HepG2 (cell line): Measurements from ENCODE around the gene HSD17B8. TPM values are rescaled to one million over a fixed set of nuclear protein-coding genes. Genes with fewer than 3 reads are reported as not detected.

Experiments used
- CBX1 ChIP-seq: IDR thresholded peaks from one replicate; pipeline ENCODE4 v1.6.1; 2016; ENCODE audit warnings: antibody characterized with exemption, low read depth
- EEA1 ChIP-seq: sonication (generic); formaldehyde crosslinking; IDR thresholded peaks from 2 replicates; pipeline ENCODE4 v1.5.1; 2020; ENCODE audit warnings: mild to moderate bottlenecking, missing genetic modification reagents, borderline replicate concordance
- FOXO1 ChIP-seq: sonication (generic); formaldehyde crosslinking; IDR thresholded peaks from 2 replicates; pipeline ENCODE4 v1.4.0; 2020; ENCODE audit warnings: missing genetic modification reagents
- MXI1 ChIP-seq: IDR thresholded peaks from 3 replicates; pipeline ENCODE4 v1.6.1; 2012; ENCODE audit warnings: low read depth, low read length, inconsistent platforms, borderline replicate concordance
- MZF1 ChIP-seq: sonication (generic); formaldehyde crosslinking; IDR thresholded peaks from 2 replicates; pipeline ENCODE4 v1.8.1; 2023; ENCODE audit warnings: mild to moderate bottlenecking, missing genetic modification reagents, borderline replicate concordance
- PHB2 ChIP-seq: fragments of 450-650 bp; IDR thresholded peaks from 2 replicates; pipeline ENCODE4 v1.6.1; 2018; ENCODE audit not compliant: partially characterized antibody
- SKI ChIP-seq: fragments of 450-650 bp; IDR thresholded peaks from one replicate; pipeline ENCODE4 v1.6.1; 2018; ENCODE audit warnings: mild to moderate bottlenecking; ENCODE audit not compliant: partially characterized antibody
- ZNF24 ChIP-seq: fragments of 450-650 bp; IDR thresholded peaks from 2 replicates; pipeline ENCODE4 v1.6.1; 2017; ENCODE audit warnings: antibody characterized with exemption, mild to moderate bottlenecking
- ZNF350 ChIP-seq: sonication (generic); formaldehyde crosslinking; IDR thresholded peaks from 2 replicates; pipeline ENCODE4 v1.4.0; 2020; ENCODE audit warnings: mild to moderate bottlenecking, low read depth, missing genetic modification reagents, borderline replicate concordance
- ZNF546 ChIP-seq: sonication (generic); formaldehyde crosslinking; conservative IDR thresholded peaks from 2 replicates; pipeline ENCODE4 v1.8.1; 2023; ENCODE audit warnings: mild to moderate bottlenecking, missing genetic modification reagents
- ZNF556 ChIP-seq: sonication (generic); formaldehyde crosslinking; IDR thresholded peaks from 2 replicates; pipeline ENCODE4 v1.4.0; 2020; ENCODE audit warnings: mild to moderate bottlenecking, missing genetic modification reagents, borderline replicate concordance
- ZNF577 ChIP-seq: sonication (generic); formaldehyde crosslinking; IDR thresholded peaks from 2 replicates; pipeline ENCODE4 v1.4.0; 2020; ENCODE audit warnings: mild to moderate bottlenecking, low read depth, missing genetic modification reagents, borderline replicate concordance
- polyA plus RNA-seq, 8 experiments: library from polyadenylated mRNA; depleted of rRNA in 3 of 8; stranded (reverse) in 7 of 8; unstranded in 1 of 8; fragments of >200 nt; fragmentation: Illumina TruSeq in 4 of 8; extraction: Trizol in 4 of 8; gene quantifications; 2 replicates each; pipeline versions ENCODE4 v1.2.1 to v1.2.3, GENCODE V29; 2011 to 2016; ENCODE audit warnings: low read depth in 4 of 8, missing spikeins in 1 of 8, mixed read lengths in 1 of 8; ENCODE audit not compliant: insufficient read depth in 1 of 8
- total RNA-seq, 5 experiments: library from RNA; depleted of rRNA; stranded (reverse); fragments of >200 nt; fragmentation: Illumina TruSeq; extraction: Trizol; gene quantifications; 2 replicates each; pipeline ENCODE4 v1.2.3, GENCODE V29; 2016; ENCODE audit warnings: low read depth in 1 of 5
- TF ChIP-seq, protein P1 (sequence below): sonication (generic); formaldehyde crosslinking; IDR thresholded peaks from 2 replicates; pipeline ENCODE4 v1.8.0; 2022; ENCODE audit warnings: missing genetic modification reagents, mild to moderate bottlenecking, borderline replicate concordance
- TF ChIP-seq, protein P2 (sequence below): sonication (generic); formaldehyde crosslinking; IDR thresholded peaks from 2 replicates; pipeline ENCODE4 v1.5.0; 2020; ENCODE audit warnings: missing genetic modification reagents, mild to moderate bottlenecking, borderline replicate concordance
- TF ChIP-seq, protein P3 (sequence below): sonication (generic); formaldehyde crosslinking; IDR thresholded peaks from 2 replicates; pipeline ENCODE4 v1.4.0; 2020; ENCODE audit warnings: missing genetic modification reagents, borderline replicate concordance

HSD17B8 gene
- total and polyA plus RNA-seq, 2 of the 13 experiments (the other 11 are each of a cell fraction or from before 2014, with no cell fraction given), result 12.6 to 20.1 TPM

DNA sequence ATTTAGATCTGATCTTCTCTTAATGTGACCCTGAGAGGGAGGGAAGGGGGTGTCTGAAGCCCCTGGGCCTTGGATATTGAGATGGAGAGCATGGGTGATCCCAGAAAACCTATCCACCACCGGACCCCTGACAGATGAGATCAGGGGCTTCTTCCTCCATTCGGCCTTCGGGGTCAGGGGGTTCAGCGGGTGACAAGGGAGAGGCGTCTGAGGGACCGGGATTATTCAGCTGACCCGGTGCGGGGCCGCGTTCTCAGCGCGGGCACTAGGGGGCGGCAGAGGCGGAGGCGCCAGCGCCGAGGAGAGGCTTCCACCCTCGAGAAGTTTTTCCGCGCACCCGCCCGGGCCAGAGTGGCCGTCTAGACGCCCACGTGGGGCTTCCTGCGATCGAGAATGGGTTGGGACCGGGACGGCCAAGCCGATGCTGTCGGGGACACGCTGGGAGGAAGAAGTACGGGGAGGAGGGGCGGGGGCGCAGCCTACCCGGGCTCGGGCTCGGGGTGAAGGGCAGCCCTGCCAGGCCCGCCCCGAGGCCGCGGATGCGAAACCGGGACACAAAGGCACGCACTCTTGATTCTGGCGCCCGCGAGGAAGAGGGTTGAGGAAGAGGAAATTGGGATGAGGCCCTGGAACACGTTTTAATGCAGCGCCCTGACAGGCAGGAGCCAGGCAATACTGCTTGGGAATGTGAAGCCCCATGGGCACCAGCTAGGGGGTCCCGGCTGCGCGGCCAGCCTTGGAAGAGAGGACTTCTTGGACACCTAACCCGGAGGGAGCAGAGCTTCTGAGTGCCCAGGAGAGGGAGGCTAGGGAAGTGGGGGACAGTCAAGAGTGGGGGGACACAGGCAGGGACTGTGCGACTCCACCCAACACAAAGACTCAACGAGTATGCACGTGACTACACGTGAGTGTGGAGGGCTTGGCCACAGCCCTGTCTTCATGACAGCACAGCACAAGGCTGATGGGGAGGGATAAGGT lies 42.8 kb upstream of the HSD17B8 start (continued):
- peak; percentile 33; the same call in 1 of the 2 replicates for TF ChIP-seq ZNF556
- TF ChIP-seq EEA1 (CRISPR knock-in tag), result 0 out of 2 replicates have a peak, but pooled peaks have one; percentile 15
- no peak for TF ChIP-seq MZF1
- TF ChIP-seq MXI1, result peak; percentile 36; the same call in 1 of the 3 replicates
- TF ChIP-seq, protein P1, sequence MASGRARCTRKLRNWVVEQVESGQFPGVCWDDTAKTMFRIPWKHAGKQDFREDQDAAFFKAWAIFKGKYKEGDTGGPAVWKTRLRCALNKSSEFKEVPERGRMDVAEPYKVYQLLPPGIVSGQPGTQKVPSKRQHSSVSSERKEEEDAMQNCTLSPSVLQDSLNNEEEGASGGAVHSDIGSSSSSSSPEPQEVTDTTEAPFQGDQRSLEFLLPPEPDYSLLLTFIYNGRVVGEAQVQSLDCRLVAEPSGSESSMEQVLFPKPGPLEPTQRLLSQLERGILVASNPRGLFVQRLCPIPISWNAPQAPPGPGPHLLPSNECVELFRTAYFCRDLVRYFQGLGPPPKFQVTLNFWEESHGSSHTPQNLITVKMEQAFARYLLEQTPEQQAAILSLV (CRISPR knock-in tag), result 0 out of 2 replicates have a peak, but pooled peaks have one; percentile 81
- no peak for TF ChIP-seq FOXO1 (CRISPR knock-in tag)
- peak; percentile 41 for TF ChIP-seq SKI
- TF ChIP-seq, protein P2, sequence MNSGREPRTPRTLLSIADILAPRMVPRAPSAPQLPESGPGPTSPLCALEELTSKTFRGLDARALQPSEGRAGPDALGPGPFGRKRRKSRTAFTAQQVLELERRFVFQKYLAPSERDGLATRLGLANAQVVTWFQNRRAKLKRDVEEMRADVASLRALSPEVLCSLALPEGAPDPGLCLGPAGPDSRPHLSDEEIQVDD (CRISPR knock-in tag), result 0 out of 2 replicates have a peak, but pooled peaks have one; percentile 78
- TF ChIP-seq ZNF546 (CRISPR knock-in tag), result 0 out of 2 replicates have a peak, but pooled peaks have one; percentile 17
- TF ChIP-seq ZNF577, result no peak
- no peak for TF ChIP-seq CBX1
- no peak for TF ChIP-seq PHB2
- TF ChIP-seq ZNF350 (CRISPR knock-in tag), result peak; percentile 42; the same call in 1 of the 2 replicates
- TF ChIP-seq, protein P3, sequence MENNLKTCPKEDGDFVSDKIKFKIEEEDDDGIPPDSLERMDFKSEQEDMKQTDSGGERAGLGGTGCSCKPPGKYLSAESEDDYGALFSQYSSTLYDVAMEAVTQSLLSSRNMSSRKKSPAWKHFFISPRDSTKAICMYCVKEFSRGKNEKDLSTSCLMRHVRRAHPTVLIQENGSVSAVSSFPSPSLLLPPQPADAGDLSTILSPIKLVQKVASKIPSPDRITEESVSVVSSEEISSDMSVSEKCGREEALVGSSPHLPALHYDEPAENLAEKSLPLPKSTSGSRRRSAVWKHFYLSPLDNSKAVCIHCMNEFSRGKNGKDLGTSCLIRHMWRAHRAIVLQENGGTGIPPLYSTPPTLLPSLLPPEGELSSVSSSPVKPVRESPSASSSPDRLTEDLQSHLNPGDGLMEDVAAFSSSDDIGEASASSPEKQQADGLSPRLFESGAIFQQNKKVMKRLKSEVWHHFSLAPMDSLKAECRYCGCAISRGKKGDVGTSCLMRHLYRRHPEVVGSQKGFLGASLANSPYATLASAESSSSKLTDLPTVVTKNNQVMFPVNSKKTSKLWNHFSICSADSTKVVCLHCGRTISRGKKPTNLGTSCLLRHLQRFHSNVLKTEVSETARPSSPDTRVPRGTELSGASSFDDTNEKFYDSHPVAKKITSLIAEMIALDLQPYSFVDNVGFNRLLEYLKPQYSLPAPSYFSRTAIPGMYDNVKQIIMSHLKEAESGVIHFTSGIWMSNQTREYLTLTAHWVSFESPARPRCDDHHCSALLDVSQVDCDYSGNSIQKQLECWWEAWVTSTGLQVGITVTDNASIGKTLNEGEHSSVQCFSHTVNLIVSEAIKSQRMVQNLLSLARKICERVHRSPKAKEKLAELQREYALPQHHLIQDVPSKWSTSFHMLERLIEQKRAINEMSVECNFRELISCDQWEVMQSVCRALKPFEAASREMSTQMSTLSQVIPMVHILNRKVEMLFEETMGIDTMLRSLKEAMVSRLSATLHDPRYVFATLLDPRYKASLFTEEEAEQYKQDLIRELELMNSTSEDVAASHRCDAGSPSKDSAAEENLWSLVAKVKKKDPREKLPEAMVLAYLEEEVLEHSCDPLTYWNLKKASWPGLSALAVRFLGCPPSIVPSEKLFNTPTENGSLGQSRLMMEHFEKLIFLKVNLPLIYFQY, result no peak
- TF ChIP-seq ZNF24, result no peak
